T-helper 1 cell treated with Interleukin-12 subunit alpha and Interleukin-12 subunit beta and Interleukin-4 antibody, amounts not matched to agents 30 μg/mL and 1 μg/mL, for 36 hours (primary cell): ENCODE data around the gene SNW1.
A peak's percentile ranks its signal among the peaks of the same experiment; 100 is the strongest.
"Not testable (repeated sequence)": the region's sequence is repeated elsewhere in the genome, so short reads cannot be mapped to it uniquely, and the experiment has no call there.

Source experiments
- H3K27ac Mint-ChIP-seq: one replicate; pipeline ENCODE4 v1.8.0; 2021; ENCODE audit warnings: mild to moderate bottlenecking, mixed read lengths
- H3K27me3 Mint-ChIP-seq: one replicate; pipeline ENCODE4 v1.8.0; 2021; ENCODE audit warnings: low read depth, mixed read lengths
- H3K36me3 Mint-ChIP-seq: one replicate; pipeline ENCODE4 v1.8.0; 2021; ENCODE audit warnings: low read depth, mixed read lengths
- H3K4me1 Mint-ChIP-seq: one replicate; pipeline ENCODE4 v1.8.0; 2021; ENCODE audit warnings: low read depth, mixed read lengths
- H3K4me3 Mint-ChIP-seq: one replicate; pipeline ENCODE4 v1.8.0; 2021; ENCODE audit warnings: mild to moderate bottlenecking, moderate library complexity, mixed read lengths
- H3K9me3 Mint-ChIP-seq: one replicate; pipeline ENCODE4 v1.8.0; 2021; ENCODE audit warnings: mixed read lengths

Gene SNW1

DNA sequence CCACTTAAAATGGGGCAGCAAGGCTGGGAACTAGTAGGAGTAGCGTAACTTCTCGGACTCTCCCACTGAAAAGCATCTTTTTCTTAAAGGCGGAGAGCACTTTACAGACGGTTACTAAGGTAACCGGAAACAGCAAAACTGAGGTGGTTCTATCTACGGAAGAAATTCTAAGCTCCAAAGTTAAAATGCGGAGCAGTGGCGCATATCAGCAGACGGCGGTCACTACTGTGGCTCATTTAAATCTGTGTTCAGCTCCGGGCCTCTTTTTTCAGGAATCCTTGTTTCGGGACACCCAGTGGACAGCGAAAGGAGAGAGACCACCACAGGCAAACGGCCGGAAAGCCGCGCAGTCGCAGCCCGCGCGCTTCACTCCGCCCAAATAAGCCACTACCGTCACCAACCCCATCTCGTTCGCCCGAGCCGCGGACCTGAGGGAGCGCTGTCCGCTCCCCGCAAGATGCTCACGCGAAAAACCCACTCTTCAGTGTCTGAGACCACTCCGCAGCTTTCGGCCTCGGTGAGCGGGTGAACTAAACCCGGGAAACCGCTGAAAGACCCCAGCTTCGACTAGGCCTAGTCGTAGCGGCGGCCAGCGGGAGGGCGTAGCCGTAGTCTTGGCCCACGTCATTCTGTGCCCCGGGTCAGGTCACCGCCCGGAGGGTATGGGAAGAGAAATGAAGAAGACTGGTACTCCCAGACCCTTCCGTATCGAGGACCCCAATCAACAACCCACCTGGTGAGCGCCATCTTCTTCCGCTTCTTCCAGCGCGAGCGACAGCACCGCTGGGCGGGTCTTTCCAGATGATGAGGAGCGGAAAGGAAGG, at the start of gene SNW1:
SNW1 (minus strand) TSS at position 776 of the 824 bp plus-strand sequence; CDS start at position 747, 29 bp downstream.
- H3K4me1 Mint-ChIP-seq: peaks cover 25% of the 10 kb centered on the region
- peak within 1 kb of the TSS; percentile 93 for H3K4me3 Mint-ChIP-seq
- H3K27ac Mint-ChIP-seq: peak within 1 kb of the TSS; percentile 96
- H3K27me3 Mint-ChIP-seq: peaks cover 5% of the 10 kb centered on the region
- H3K36me3 Mint-ChIP-seq: peaks cover 15% of the 10 kb centered on the region
- no peaks in the 10 kb centered on the region for H3K9me3 Mint-ChIP-seq

DNA sequence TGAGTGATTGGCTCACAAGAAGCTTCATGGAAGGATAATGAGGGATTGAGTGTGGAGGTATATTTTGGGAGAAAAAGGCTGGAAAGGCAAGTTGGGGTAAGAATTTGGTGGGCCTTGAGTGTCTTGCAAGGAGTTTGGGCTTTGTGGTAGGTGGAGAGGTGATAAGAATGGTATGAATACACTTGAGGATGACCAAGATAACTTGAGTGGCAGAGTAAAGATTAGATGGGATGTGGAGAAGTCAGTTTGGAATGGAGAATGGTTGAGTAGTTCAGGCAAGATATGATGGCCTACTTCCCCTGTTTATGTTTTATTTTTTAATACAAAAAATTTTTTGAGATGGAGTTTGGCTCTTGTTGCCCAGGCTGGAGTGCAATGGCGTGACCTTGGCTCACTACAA, 48.1 kb upstream of the SNW1 start:
- no peaks in the 10 kb centered on the region for H3K4me1 Mint-ChIP-seq
- no peaks in the 10 kb centered on the region for H3K9me3 Mint-ChIP-seq
- H3K27me3 Mint-ChIP-seq: no peaks in the 10 kb centered on the region
- no peak overlapping the region for H3K27ac Mint-ChIP-seq
- no peak overlapping the region for H3K4me3 Mint-ChIP-seq
- H3K36me3 Mint-ChIP-seq: no peaks in the 10 kb centered on the region

- Mint-ChIP-seq H3K27ac (no peak overlapping the region), H3K27me3 (no peaks in the 10 kb centered on the region)
These were observed 47.3 kb upstream of the SNW1 start for GRCh38 chr14:77808250-77808649.

GRCh38 chr14:77805706-77806105, 44.8 kb upstream of the SNW1 start:
- H3K4me1 Mint-ChIP-seq: no peaks in the 10 kb centered on the region
- no peak overlapping the region for H3K27ac Mint-ChIP-seq
- H3K9me3 Mint-ChIP-seq: no peaks in the 10 kb centered on the region
- H3K4me3 Mint-ChIP-seq: no peak overlapping the region
- no peaks in the 10 kb centered on the region for H3K27me3 Mint-ChIP-seq
- H3K36me3 Mint-ChIP-seq: no peaks in the 10 kb centered on the region

More at GRCh38 chr14:77808250-77808649, 47.3 kb upstream of the SNW1 start:
- Mint-ChIP-seq H3K4me1 (no peaks in the 10 kb centered on the region), H3K4me3 (no peak overlapping the region), H3K9me3 (no peaks in the 10 kb centered on the region), H3K36me3 (no peaks in the 10 kb centered on the region)

DNA sequence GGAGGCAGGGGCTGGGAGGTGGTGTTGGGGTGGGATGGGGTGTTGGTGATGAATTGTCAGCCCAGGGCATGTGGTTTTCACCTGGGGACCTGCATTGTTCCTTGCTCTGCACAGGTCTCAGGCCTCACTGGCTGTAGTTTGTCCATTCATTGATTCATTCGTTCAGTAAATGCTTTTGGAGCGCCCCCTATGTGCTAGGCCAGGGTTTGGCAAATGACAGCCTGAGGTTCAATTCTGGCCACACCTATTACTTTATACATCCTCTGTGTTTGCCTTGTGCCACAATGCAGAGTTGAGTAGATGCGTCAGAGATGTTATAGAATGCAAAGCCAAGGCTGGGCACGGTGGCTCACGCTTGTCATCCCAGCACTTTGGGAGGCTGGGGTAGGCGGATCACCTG, 43.6 kb upstream of the SNW1 start:
- Mint-ChIP-seq H3K27me3 (no peaks in the 10 kb centered on the region), H3K4me3 (no peak overlapping the region), H3K4me1 (peaks cover 6% of the 10 kb centered on the region), H3K9me3 (no peaks in the 10 kb centered on the region), H3K27ac (no peak overlapping the region), H3K36me3 (no peaks in the 10 kb centered on the region)

DNA sequence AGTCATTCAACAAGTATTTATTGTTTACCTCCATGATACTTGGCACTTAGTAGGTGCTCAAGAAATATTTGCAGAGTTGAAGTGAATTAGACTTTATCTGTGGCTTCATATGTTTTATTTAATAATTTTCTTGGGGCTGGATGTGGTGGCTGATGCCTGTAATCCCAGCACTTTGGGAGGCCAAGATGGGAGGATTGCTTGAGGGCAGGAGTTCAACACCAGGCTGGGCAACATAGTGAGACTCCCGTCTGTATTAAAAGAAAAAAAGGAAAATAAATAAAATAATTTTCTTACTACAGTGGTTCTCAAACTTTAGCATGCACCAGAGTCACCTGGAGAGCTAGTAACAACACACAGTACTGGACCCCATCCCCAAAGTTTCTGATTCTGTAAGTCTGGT, 39.9 kb upstream of the SNW1 start:
- no peaks in the 10 kb centered on the region for H3K36me3 Mint-ChIP-seq
- H3K4me3 Mint-ChIP-seq: peak overlapping the region; percentile 79
- H3K9me3 Mint-ChIP-seq: no peaks in the 10 kb centered on the region
- peaks cover 8% of the 10 kb centered on the region for H3K4me1 Mint-ChIP-seq
- peaks cover 5% of the 10 kb centered on the region for H3K27me3 Mint-ChIP-seq
- no peak overlapping the region for H3K27ac Mint-ChIP-seq

GRCh38 chr14:77799863-77800730, 39.1 kb upstream of the SNW1 start, which contains the start of gene ADCK1:
TSS of gene ADCK1 (plus strand) at chr14:77800109. CDS start at chr14:77818979, 18,870 bp downstream.
- peaks cover 5% of the 10 kb centered on the region for H3K27me3 Mint-ChIP-seq
- H3K4me1 Mint-ChIP-seq: peaks cover 8% of the 10 kb centered on the region
- H3K4me3 Mint-ChIP-seq: peak within 1 kb of the TSS; percentile 83
- H3K36me3 Mint-ChIP-seq: no peaks in the 10 kb centered on the region
- no peaks in the 10 kb centered on the region for H3K9me3 Mint-ChIP-seq
- peak within 1 kb of the TSS; percentile 76 for H3K27ac Mint-ChIP-seq

GRCh38 chr14:77799456-77799855, 38.5 kb upstream of the SNW1 start:
- not testable (repeated sequence) for H3K36me3 Mint-ChIP-seq, H3K4me1 Mint-ChIP-seq, H3K9me3 Mint-ChIP-seq, H3K27me3 Mint-ChIP-seq
- Mint-ChIP-seq H3K27ac (peak overlapping the region; percentile 76), H3K4me3 (peak overlapping the region; percentile 83)

GRCh38 chr14:77794357-77794756, 33.4 kb upstream of the SNW1 start:
- Mint-ChIP-seq H3K4me1 (no peaks in the 10 kb centered on the region), H3K9me3 (no peaks in the 10 kb centered on the region), H3K36me3 (no peaks in the 10 kb centered on the region), H3K27ac (no peak overlapping the region), H3K27me3 (peaks cover 9% of the 10 kb centered on the region), H3K4me3 (no peak overlapping the region)

- not testable (repeated sequence) for H3K27ac Mint-ChIP-seq, H3K4me3 Mint-ChIP-seq, H3K4me1 Mint-ChIP-seq, H3K36me3 Mint-ChIP-seq, H3K9me3 Mint-ChIP-seq, H3K27me3 Mint-ChIP-seq
These were observed 32.3 kb upstream of the SNW1 start for GRCh38 chr14:77793255-77793654.

DNA sequence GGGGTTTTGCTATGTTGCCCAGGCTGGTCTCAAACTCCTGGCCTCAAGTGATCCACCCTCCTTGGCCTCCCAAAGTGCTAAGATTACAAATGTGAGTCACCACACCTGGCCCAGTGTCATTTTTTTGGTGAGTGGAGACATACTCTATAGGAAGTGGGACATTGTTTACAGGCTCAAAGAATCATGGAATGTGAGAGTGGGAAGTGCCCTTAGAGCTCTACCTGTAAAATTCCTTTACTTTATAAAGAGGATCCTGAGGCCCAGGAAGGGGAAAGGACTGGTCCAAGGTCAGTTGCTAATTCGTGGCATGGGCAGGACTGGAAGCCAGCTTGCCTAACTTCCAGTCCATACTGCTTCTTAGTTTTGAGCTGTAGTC, 30.3 kb upstream of the SNW1 start:
- Mint-ChIP-seq H3K36me3 (no peaks in the 10 kb centered on the region), H3K27me3 (peaks cover 4% of the 10 kb centered on the region), H3K4me3 (no peak overlapping the region), H3K27ac (no peak overlapping the region), H3K4me1 (no peaks in the 10 kb centered on the region), H3K9me3 (no peaks in the 10 kb centered on the region)

DNA sequence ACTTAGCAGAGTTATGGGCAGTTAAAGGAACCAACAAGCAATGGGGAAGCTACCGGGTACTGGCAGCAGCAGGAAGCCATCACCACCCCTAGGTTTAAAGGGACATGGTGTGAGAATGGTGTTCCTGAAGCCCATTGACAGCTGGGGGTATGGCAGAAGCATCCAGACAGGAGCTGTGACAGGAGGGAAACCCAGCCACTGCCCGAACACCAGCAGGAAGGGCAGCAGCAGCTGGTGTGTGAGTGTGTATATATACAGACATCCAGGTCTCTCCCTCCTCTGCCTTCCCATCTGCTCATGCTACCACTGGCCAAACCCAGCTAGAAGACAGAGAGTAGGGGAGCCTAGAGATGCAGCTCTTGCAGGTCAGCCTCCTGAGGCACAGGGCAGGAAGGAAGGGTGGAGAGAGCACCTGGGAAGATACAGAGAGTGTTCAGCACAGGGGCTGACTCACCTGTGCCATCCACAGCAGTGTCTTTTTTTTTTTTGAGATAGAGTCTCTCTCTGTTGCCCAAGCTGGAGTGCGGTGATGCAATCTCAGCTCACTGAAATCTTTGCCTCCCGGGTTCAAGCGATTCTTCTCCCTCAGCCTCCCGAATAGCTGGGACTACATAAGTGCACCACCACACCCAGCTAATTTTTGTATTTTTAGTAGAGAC, 29.7 kb upstream of the SNW1 start:
- no peaks in the 10 kb centered on the region for H3K4me1 Mint-ChIP-seq
- no peaks in the 10 kb centered on the region for H3K36me3 Mint-ChIP-seq
- peaks cover 3% of the 10 kb centered on the region for H3K27me3 Mint-ChIP-seq
- no peak overlapping the region for H3K27ac Mint-ChIP-seq
- H3K4me3 Mint-ChIP-seq: no peak overlapping the region
- H3K9me3 Mint-ChIP-seq: no peaks in the 10 kb centered on the region

DNA sequence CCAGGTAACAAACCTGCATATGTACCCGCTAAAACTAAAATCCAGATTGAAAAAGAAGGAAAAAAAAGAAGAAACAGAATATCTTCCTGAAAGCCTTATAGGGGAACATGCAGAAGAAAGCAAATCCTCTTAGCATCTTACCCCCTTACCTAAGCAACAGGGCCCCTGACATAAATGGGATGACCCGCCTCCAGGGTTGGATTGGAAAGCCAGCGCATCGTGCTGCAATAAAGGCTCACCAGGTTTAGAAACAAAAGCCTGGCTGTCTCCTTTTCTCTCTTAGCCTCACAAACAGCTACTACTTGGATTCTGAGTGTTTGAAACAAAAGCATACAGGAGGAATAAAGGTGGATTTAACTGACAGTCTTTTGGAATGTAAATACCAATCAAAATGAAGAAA, 25.2 kb upstream of the SNW1 start:
- H3K27me3 Mint-ChIP-seq: peaks cover 3% of the 10 kb centered on the region
- H3K36me3 Mint-ChIP-seq: no peaks in the 10 kb centered on the region
- H3K4me3 Mint-ChIP-seq: no peak overlapping the region

GRCh38 chr14:77782202-77782601, 21.2 kb upstream of the SNW1 start:
- no peaks in the 10 kb centered on the region for H3K4me1 Mint-ChIP-seq
- no peaks in the 10 kb centered on the region for H3K27me3 Mint-ChIP-seq
- H3K4me3 Mint-ChIP-seq: no peak overlapping the region
- H3K36me3 Mint-ChIP-seq: no peaks in the 10 kb centered on the region
- H3K27ac Mint-ChIP-seq: no peak overlapping the region
- no peaks in the 10 kb centered on the region for H3K9me3 Mint-ChIP-seq

More for the DNA sequence above, 25.2 kb upstream of the SNW1 start:
- H3K9me3 Mint-ChIP-seq: no peaks in the 10 kb centered on the region
- no peaks in the 10 kb centered on the region for H3K4me1 Mint-ChIP-seq
- H3K27ac Mint-ChIP-seq: no peak overlapping the region
